Thyroid gland (tissue), 4 donors: ENCODE data around the gene OR2W3. TPM values are rescaled to one million over a fixed set of nuclear protein-coding genes. Genes with fewer than 3 reads are reported as not detected.

Source experiments
- DNase-seq, 2 donors: peaks; one replicate each; pipeline ENCODE4 v3.0.0-alpha.2; 2019
- H3K27ac ChIP-seq, 3 donors: fragments of 200-600 bp; sonication (generic); 1 replicate in 2 of 3; 2 replicates in 1 of 3; pipeline ENCODE4 v1.5.1; 2016 to 2019; ENCODE audit warnings: mild to moderate bottlenecking in 1 of 3, moderate library complexity in 1 of 3
- H3K27me3 ChIP-seq: fragments of 200-600 bp; sonication (generic); one replicate; pipeline ENCODE4 v1.5.1; 2019
- H3K36me3 ChIP-seq, 2 donors: fragments of 200-600 bp; sonication (generic); one replicate each; pipeline ENCODE4 v1.5.1; 2016 to 2019
- H3K4me1 ChIP-seq, 2 donors: fragments of 200-600 bp; sonication (generic); one replicate each; pipeline ENCODE4 v1.5.1; 2017 to 2019
- H3K4me3 ChIP-seq, 3 donors: fragments of 200-600 bp; sonication (generic); replicated peaks in 1 of 3; 1 replicate in 2 of 3; 2 replicates in 1 of 3; pipeline ENCODE4 v1.5.1; 2016; ENCODE audit warnings: mild to moderate bottlenecking in 1 of 3
- H3K9me3 ChIP-seq: fragments of 200-600 bp; sonication (generic); one replicate; pipeline ENCODE4 v1.5.1; 2017
- CTCF ChIP-seq, 6 experiments: fragments of 200-600 bp in 3 of 6; fragments of 450-650 bp in 3 of 6; sonication (generic) in 3 of 6; IDR thresholded peaks; one replicate each; pipeline ENCODE4 v1.5.1; 2016 to 2019; ENCODE audit warnings: antibody characterized with exemption in 6 of 6, mild to moderate bottlenecking in 2 of 6, inconsistent platforms in 1 of 6, moderate library complexity in 1 of 6
- POLR2A ChIP-seq, 2 donors: fragments of 450-650 bp; IDR thresholded peaks; one replicate each; pipeline ENCODE4 v1.6.1; 2017; ENCODE audit warnings: antibody characterized with exemption in 2 of 2, mild to moderate bottlenecking in 2 of 2, moderate library complexity in 1 of 2
- WGBS, 2 donors: methylation state at CpG; one replicate each; pipeline ENCODE4 v1.1.5; 2017; 5-methylcytosine and 5-hydroxymethylcytosine counted together
- intact Hi-C: fragments of 100-400 bp; cut with DNase I; formaldehyde crosslinking; loops from one replicate; pipeline ENCODE4 v1.15.1; 2023
- total RNA-seq, 4 donors: library from RNA; depleted of rRNA; stranded (reverse); fragments of >200 nt; gene quantifications; one replicate each; pipeline ENCODE4 v1.2.3, GENCODE V29; 2016

OR2W3 gene
- total RNA-seq, 4 donors from 2014 or later = 2.8 to 25.8 (median 6.0) TPM

GRCh38 chr1:247942624-247943023 lies 47.2 kb downstream of the OR2W3 start:
- Histone ChIP-seq H3K9me3 (no peaks in the 10 kb centered on the region), H3K4me3 (no peak overlapping the region), H3K27ac (no peak overlapping the region), H3K4me1 (no peaks in the 10 kb centered on the region), H3K27me3 (no peaks in the 10 kb centered on the region), H3K36me3 (no peaks in the 10 kb centered on the region)
- no peak for DNase-seq
- no peak for TF ChIP-seq POLR2A (IDR thresholded peaks at IDR 0.05)
- TF ChIP-seq CTCF (IDR thresholded peaks at IDR 0.05) = no peak
- 86 to 90% methylated on average over 6 of the region's 6 CpGs for WGBS, 2 donors
- intact Hi-C loops = no loop called here

Other genes with a start within 250 kb of the OR2W3 start
- gene OR13G1, start 215.8 kb upstream of the OR2W3 start, total RNA-seq = not detected
- not detected for gene OR6F1, start 178.9 kb upstream of the OR2W3 start, total RNA-seq
- gene OR14K1, start 157.0 kb upstream of the OR2W3 start, total RNA-seq = 1 to 10 TPM in 1 of 4 donors, not detected in 3; 1.1 TPM
- gene OR14A2, start 147.4 kb upstream of the OR2W3 start, total RNA-seq = not detected
- not detected for gene OR1C1, start 135.0 kb upstream of the OR2W3 start, total RNA-seq
- not detected for gene OR14A16, start 71.5 kb upstream of the OR2W3 start, total RNA-seq
- under 1 TPM in 1 of 4 donors, not detected in 3; 0.68 TPM for gene OR11L1, start 53.7 kb upstream of the OR2W3 start, total RNA-seq
- 10 to 100 TPM; 22.6 to 52.1 (median 29.4) TPM for gene TRIM58, start 38.4 kb upstream of the OR2W3 start, total RNA-seq
- 1 to 10 TPM in 2 of 4 donors, under 1 TPM in 1, not detected in 1; 0.54 to 1.7 (median 1.2) TPM for gene OR2T8, start 24.7 kb downstream of the OR2W3 start, total RNA-seq
- under 1 TPM in 2 of 4 donors, not detected in 2; 0.33 to 0.63 TPM for gene OR2AJ1, start 29.3 kb downstream of the OR2W3 start, total RNA-seq
- gene OR2L8, start 53.3 kb downstream of the OR2W3 start, total RNA-seq = 1 to 10 TPM in 1 of 4 donors, under 1 TPM in 1, not detected in 2; 0.68 to 1.0 TPM
- under 1 TPM in 2 of 4 donors, not detected in 2; 0.63 to 0.67 TPM for gene OR2AK2, start 69.6 kb downstream of the OR2W3 start, total RNA-seq
- gene OR2L5, start 118.1 kb downstream of the OR2W3 start, total RNA-seq = not detected
- under 1 TPM in 2 of 4 donors, not detected in 2; 0.27 to 0.34 TPM for gene OR2L2, start 134.5 kb downstream of the OR2W3 start, total RNA-seq
- under 1 TPM in 2 of 4 donors, not detected in 2; 0.13 to 0.42 TPM for gene OR2L3, start 151.2 kb downstream of the OR2W3 start, total RNA-seq
- gene OR2L13, start 199.6 kb downstream of the OR2W3 start, total RNA-seq = under 1 TPM in 1 of 4 donors, not detected in 3; 0.38 TPM
- not detected for gene OR2M5, start 249.6 kb downstream of the OR2W3 start, total RNA-seq